ENCODE measurements around the gene SLCO4A1.

SLCO4A1 gene

DNA sequence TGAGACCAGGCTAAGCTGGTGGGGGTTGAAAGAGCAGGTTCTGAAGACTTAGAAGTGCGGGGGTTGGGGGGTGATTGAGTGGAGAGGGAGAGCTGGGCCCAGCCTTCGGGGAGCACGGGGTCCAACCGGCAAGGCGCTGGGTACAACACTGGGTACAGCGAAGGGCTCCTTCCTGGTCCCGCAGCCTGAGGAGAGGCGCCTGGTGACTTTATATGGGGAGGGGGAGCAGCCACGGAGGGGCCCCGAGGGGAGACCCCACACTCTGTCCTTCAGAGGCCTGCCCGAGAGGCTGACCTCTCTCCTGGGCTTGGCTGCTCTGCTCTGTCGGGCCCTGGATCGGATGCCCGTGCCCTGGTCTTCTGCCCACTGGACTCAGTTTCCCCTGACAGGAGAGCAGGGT, 55.9 kb downstream of the SLCO4A1 start:
- Mint-ChIP-seq H3K36me3 (ENCODE audit: low read depth) (no peaks in the 10 kb centered on the region), H3K27ac (peak overlapping the region; percentile 58), H3K4me3 (no peak overlapping the region), H3K9me3 (no peaks in the 10 kb centered on the region), H3K4me1 (ENCODE audit: low read depth) (peaks cover 39% of the 10 kb centered on the region), H3K27me3 (peaks cover 51% of the 10 kb centered on the region)
- intact Hi-C loops (cut with micrococcal nuclease): no loop called here

- intact Hi-C loops (cut with micrococcal nuclease): no loop called here
- Mint-ChIP-seq H3K27ac (no peak overlapping the region), H3K9me3 (no peaks in the 10 kb centered on the region)
Observed at GRCh38 chr20:62699296-62699695, 57.0 kb downstream of the SLCO4A1 start.

DNA sequence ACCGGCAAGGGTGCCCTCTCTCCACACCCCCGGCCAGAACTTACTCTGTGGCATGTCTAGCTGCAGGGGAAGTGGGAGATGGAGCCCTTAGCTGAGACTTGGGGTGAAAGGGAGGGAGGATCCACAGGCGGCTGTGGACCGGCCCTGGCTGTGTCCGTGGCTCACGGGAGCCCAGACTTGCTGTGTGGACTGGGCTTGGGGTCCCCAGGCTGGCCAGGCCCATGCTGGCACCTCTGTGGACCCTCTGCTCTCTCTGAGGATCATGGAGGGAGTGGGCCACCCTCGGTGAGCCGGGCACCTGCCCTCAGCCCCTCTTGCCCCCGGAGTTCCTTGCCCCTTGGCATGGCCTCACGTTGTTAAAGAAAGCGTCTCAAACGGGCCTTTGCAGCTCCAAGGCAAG, 57.4 kb downstream of the SLCO4A1 start:
- H3K4me1 Mint-ChIP-seq (ENCODE audit: low read depth): peaks cover 50% of the 10 kb centered on the region

More at GRCh38 chr20:62699296-62699695, 57.0 kb downstream of the SLCO4A1 start:
- Mint-ChIP-seq H3K4me1 (ENCODE audit: low read depth) (peaks cover 46% of the 10 kb centered on the region), H3K36me3 (ENCODE audit: low read depth) (no peaks in the 10 kb centered on the region), H3K27me3 (peaks cover 49% of the 10 kb centered on the region), H3K4me3 (no peak overlapping the region)

GRCh38 chr20:62700261-62700930, 58.1 kb downstream of the SLCO4A1 start:
- H3K9me3 Mint-ChIP-seq: no peaks in the 10 kb centered on the region
- H3K27me3 Mint-ChIP-seq: peaks cover 50% of the 10 kb centered on the region
- no peak overlapping the region for H3K4me3 Mint-ChIP-seq
- intact Hi-C loops (cut with micrococcal nuclease): no loop called here
- no peak overlapping the region for H3K27ac Mint-ChIP-seq
- no peaks in the 10 kb centered on the region for H3K36me3 Mint-ChIP-seq (ENCODE audit: low read depth)
- peaks cover 48% of the 10 kb centered on the region for H3K4me1 Mint-ChIP-seq (ENCODE audit: low read depth)

More for the DNA sequence above, 57.4 kb downstream of the SLCO4A1 start:
- Mint-ChIP-seq H3K27me3 (peaks cover 50% of the 10 kb centered on the region), H3K9me3 (no peaks in the 10 kb centered on the region), H3K36me3 (ENCODE audit: low read depth) (no peaks in the 10 kb centered on the region), H3K4me3 (no peak overlapping the region), H3K27ac (no peak overlapping the region)
- intact Hi-C loops (cut with micrococcal nuclease): no loop called here

DNA sequence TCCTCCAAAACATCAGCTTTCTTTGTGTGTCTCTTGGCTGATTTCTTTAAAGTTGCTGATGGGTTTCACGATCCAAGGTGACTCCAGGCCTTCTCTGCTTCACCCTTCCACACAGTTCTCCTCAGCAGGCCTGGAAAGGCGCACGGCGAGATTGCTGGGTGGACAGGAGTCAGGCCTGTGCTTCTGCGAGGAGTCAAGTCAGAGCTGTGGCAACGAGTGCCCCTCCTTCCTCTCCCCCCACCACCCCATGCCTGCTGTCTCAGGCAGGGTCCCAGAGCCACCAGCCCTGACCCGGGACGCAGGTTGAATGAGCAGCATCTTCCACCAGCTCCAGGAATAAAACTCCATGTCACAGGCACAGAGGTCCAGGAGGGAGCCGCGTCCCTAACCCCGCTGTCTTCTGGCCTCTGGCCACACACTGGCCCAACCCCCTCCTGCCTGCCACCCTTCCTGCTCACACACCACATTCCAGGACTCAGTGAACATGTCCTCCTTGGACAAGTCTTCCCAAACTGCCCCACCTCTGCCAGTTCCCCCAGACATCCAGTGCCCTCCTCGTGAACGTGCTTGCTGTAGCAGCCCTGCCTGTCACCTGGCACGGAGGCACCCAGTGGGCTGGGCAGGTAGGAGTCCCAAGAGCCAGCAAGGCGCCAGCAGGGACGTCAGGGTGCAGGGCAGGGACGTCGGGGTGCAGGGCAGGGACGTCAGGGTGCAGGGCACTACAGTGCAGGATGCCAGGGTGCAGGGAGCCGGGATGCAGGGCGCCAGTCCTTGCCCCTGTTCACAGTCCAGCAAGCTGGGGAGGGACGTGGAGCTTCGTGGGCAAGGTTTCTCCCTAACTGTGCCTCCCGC, 59.1 kb downstream of the SLCO4A1 start:
- Mint-ChIP-seq H3K27me3 (peaks cover 49% of the 10 kb centered on the region), H3K4me1 (ENCODE audit: low read depth) (peaks cover 38% of the 10 kb centered on the region), H3K9me3 (no peaks in the 10 kb centered on the region), H3K4me3 (no peak overlapping the region), H3K27ac (no peak overlapping the region), H3K36me3 (ENCODE audit: low read depth) (no peaks in the 10 kb centered on the region)
- intact Hi-C loops (cut with micrococcal nuclease): no loop called here

- peaks cover 52% of the 10 kb centered on the region for H3K27me3 Mint-ChIP-seq
- peaks cover 33% of the 10 kb centered on the region for H3K4me1 Mint-ChIP-seq (ENCODE audit: low read depth)
- no peak overlapping the region for H3K4me3 Mint-ChIP-seq
- H3K36me3 Mint-ChIP-seq (ENCODE audit: low read depth): no peaks in the 10 kb centered on the region
- intact Hi-C loops (cut with micrococcal nuclease): no loop called here
- no peaks in the 10 kb centered on the region for H3K9me3 Mint-ChIP-seq
- H3K27ac Mint-ChIP-seq: no peak overlapping the region
Observed at GRCh38 chr20:62702013-62702300, 59.7 kb downstream of the SLCO4A1 start.

- H3K4me3 Mint-ChIP-seq: no peak overlapping the region
- peaks cover 36% of the 10 kb centered on the region for H3K4me1 Mint-ChIP-seq (ENCODE audit: low read depth)
- intact Hi-C loops (cut with micrococcal nuclease): no loop called here
- H3K27ac Mint-ChIP-seq: no peak overlapping the region
- no peaks in the 10 kb centered on the region for H3K36me3 Mint-ChIP-seq (ENCODE audit: low read depth)
- H3K9me3 Mint-ChIP-seq: no peaks in the 10 kb centered on the region
- peaks cover 54% of the 10 kb centered on the region for H3K27me3 Mint-ChIP-seq
Observed at GRCh38 chr20:62702895-62703852, 60.9 kb downstream of the SLCO4A1 start.

GRCh38 chr20:62703853-62704228, 61.5 kb downstream of the SLCO4A1 start:
- intact Hi-C loops (cut with micrococcal nuclease): no loop called here
- Mint-ChIP-seq H3K27ac (no peak overlapping the region), H3K4me1 (ENCODE audit: low read depth) (peaks cover 38% of the 10 kb centered on the region), H3K36me3 (ENCODE audit: low read depth) (no peaks in the 10 kb centered on the region), H3K9me3 (no peaks in the 10 kb centered on the region), H3K4me3 (no peak overlapping the region), H3K27me3 (peaks cover 57% of the 10 kb centered on the region)

- no peak overlapping the region for H3K27ac Mint-ChIP-seq
- intact Hi-C loops (cut with micrococcal nuclease): no loop called here
- H3K4me3 Mint-ChIP-seq: no peak overlapping the region
- H3K36me3 Mint-ChIP-seq (ENCODE audit: low read depth): no peaks in the 10 kb centered on the region
- no peaks in the 10 kb centered on the region for H3K9me3 Mint-ChIP-seq
- H3K27me3 Mint-ChIP-seq: peaks cover 61% of the 10 kb centered on the region
- peaks cover 41% of the 10 kb centered on the region for H3K4me1 Mint-ChIP-seq (ENCODE audit: low read depth)
Observed at GRCh38 chr20:62704341-62704948, 62.1 kb downstream of the SLCO4A1 start.

GRCh38 chr20:62705627-62706026, 63.3 kb downstream of the SLCO4A1 start:
- intact Hi-C loops (cut with micrococcal nuclease): no loop called here

GRCh38 chr20:62706344-62706743, 64.0 kb downstream of the SLCO4A1 start:
- intact Hi-C loops (cut with micrococcal nuclease): no loop called here
- H3K4me3 Mint-ChIP-seq: no peak overlapping the region
- H3K27ac Mint-ChIP-seq: no peak overlapping the region
- H3K4me1 Mint-ChIP-seq (ENCODE audit: low read depth): peaks cover 59% of the 10 kb centered on the region
- H3K36me3 Mint-ChIP-seq (ENCODE audit: low read depth): no peaks in the 10 kb centered on the region
- peaks cover 70% of the 10 kb centered on the region for H3K27me3 Mint-ChIP-seq
- H3K9me3 Mint-ChIP-seq: no peaks in the 10 kb centered on the region

More at GRCh38 chr20:62705627-62706026, 63.3 kb downstream of the SLCO4A1 start:
- Mint-ChIP-seq H3K4me1 (ENCODE audit: low read depth) (peaks cover 52% of the 10 kb centered on the region), H3K36me3 (ENCODE audit: low read depth) (no peaks in the 10 kb centered on the region), H3K9me3 (no peaks in the 10 kb centered on the region), H3K27me3 (peaks cover 70% of the 10 kb centered on the region), H3K27ac (no peak overlapping the region), H3K4me3 (no peak overlapping the region)

GRCh38 chr20:62706857-62707256, 64.6 kb downstream of the SLCO4A1 start:
- Mint-ChIP-seq H3K36me3 (ENCODE audit: low read depth) (no peaks in the 10 kb centered on the region), H3K27ac (no peak overlapping the region)
- intact Hi-C loops (cut with micrococcal nuclease): no loop called here

DNA sequence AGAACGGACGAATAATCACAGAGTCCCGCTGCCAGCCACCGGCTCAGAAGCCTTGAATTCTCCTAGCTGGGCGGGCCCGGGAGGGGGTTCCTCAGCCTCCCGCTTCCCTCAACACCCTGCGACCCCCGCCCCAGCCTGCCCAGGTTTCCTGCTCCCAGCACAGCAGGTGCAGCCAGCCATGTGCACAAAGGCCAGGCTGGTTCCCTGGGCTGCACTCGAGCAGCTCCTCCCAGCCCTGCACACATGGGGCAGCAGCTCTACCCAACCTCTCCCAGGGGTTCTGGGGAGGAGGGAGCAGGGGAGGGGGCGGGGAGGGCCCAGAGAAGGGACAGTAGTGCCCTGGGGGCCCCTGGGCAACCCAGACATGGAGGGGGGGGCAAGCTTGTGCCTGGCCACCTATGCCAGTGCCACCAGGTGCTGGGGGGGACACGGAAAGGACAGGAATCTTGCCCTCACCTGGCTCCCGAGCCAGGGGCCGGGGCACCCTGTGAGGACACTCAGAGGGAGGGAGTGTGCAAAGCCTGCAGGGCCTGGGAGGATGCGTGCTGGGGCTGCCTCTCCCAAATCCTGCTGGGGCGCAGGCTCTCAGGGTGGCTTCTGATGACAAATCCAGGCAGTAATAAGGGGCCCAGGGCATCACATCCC, 65.1 kb downstream of the SLCO4A1 start:
- Mint-ChIP-seq H3K4me3 (no peak overlapping the region), H3K27ac (no peak overlapping the region), H3K27me3 (peaks cover 69% of the 10 kb centered on the region), H3K4me1 (ENCODE audit: low read depth) (peaks cover 63% of the 10 kb centered on the region), H3K36me3 (ENCODE audit: low read depth) (no peaks in the 10 kb centered on the region), H3K9me3 (no peaks in the 10 kb centered on the region)
- intact Hi-C loops (cut with micrococcal nuclease): no loop called here

More at GRCh38 chr20:62706857-62707256, 64.6 kb downstream of the SLCO4A1 start:
- peaks cover 63% of the 10 kb centered on the region for H3K4me1 Mint-ChIP-seq (ENCODE audit: low read depth)
- no peak overlapping the region for H3K4me3 Mint-ChIP-seq
- peaks cover 70% of the 10 kb centered on the region for H3K27me3 Mint-ChIP-seq
- no peaks in the 10 kb centered on the region for H3K9me3 Mint-ChIP-seq
